EL (cell line): ENCODE measurements around the gene NCKAP5L.

Experiments used
- DNase-seq: peaks from one replicate; pipeline ENCODE4 v3.0.0-alpha.2; 2016

Gene NCKAP5L

DNA sequence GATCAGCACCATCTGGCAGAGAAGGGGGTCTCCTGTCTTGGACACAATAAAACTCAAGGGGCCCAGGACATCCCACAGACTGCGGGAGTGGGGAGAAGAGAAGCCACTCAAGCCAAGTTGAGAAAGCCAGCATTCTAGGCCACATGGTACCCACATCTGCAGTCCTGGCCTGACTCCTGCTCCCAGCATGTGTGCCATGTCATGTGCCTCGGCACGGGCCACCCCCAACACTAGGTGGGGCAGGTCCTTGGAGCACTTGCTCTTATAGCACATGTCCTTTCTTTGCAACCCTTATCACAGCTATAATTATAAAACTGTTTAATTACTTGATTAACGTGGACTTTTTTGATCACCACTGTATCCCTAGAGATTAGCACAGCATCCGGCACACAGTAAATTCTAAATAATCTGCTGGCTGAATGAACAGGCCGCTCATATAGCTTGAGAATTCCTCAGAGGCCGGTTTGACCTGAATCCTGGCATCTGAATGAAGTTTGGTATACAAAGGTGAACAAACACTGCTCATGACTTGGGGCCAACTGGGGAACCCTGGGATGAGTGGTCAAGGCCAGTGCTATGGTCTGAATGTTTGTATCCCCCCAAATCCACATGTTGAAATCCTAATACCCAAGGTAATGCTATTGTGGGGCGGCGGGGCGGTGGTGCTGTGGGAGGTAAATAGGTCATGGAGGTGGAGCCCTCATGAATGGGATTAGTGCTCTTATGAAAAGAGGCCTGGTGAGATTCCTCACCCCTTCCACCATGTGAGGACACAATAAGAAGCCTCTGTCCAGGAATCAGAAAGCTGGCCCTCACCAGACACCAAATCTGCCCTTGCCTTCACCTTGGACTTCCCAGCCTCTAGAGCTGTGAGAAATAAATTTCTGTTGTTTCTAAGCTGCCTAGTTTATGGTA, 6.6 kb downstream of the NCKAP5L start:
- no peak for DNase-seq

DNA sequence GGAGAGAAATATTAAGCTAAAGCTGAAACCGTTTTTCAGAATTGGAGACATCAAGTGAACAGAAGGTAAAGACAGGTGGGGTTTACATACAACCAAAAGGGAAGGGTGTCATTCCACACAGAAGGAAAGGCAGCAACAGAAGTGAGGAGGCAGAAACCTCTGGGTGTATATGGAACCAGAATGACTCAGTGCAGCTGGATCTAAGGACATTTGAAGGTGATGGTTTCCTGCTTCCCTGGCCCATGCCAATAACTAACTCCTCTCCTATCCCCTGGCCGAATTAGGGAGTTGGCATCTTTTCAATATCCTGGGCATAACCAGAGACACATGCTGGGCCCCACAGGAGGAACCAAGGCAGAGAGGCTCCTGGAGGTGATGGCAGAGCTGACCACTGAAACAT, 8.4 kb downstream of the NCKAP5L start:
- DNase-seq: no peak

DNA sequence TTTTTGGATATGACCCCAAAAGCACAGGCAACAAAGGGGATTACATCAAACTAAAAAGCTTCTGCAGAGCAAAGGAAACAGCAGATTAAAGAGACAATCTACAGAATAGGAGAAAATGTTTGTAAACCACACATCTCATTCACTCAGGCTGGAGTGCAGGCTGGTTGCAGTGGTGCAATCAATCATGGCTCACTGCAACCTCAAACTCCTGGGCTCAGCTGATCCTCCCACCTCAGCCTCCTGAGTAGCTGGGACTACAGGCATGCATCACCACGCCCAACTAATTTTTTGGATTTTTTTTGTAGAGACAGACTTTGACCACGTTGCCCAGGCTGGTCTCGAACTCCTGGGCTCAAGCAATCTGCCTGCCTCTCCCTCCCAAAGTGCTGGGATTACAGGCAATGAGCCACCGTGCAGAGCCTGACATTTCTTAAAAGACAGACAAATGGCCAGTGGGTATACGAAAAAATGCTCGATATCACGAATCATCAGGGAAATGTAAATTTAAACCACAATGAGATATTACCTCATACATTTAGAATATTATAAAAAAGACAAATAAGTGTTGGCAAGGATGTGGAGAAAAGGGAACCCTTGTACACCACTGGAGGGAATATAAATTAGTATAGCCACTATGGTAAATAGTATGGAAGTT, 9.8 kb downstream of the NCKAP5L start:
- DNase-seq: peak; percentile 30

DNA sequence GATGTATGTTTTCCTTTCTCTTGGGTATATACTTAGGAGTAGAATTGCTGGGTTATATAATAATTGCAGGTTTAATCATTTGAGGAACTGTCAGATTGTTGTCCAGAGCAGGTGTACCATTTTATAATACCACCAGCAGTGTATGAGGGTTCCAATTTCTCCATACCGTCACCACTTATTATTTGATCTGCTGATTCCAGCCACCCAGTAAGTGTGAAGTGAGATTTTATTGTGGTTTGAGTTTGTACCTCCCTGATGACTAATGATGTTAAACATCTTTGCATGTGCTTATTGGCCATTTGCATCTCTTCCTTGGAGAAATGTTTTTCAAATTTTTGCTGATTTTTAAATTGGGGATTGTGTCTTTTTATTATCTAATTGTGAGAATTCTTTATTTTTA, 15.1 kb downstream of the NCKAP5L start:
- DNase-seq: peak; percentile 19

DNA sequence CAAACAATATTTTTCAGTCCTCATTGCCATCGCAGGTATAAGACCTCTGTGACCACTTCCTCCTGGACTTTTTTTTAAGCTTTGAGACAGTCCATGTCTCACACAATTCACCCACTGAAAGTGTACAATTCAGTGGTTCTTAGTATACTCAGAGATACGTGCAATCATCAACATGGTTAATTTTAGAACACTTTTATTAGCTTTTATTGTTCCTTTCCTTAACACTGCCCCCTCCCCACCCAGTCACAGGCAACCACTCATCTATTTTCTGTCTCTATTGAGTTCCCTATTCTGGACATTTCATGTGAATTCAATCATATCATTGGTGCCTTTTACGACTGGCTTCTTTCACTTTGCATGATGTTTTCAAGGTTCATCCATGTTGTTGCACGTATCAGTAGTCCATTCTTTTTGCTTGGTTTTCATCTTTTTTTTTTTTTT, 16.2 kb downstream of the NCKAP5L start:
- DNase-seq: no peak

DNA sequence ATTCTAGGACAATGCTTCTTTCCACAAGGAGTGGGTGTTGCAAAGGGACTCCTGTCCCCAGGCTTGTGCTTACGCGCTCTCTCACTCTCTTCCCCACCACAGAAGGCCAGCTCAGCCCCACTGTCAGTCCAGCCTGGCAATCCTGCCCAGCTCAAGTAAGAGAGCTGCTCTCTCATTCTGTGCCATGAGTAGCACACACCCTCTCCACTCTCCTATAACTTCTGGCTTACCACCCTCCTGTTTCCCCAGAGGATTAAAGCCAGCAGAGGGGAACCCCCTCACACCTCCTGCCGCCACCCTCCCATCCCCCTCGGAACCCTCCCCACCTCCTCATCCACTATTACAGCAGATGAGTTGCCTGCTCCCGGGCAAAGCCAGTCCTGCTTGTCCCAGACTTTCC, 17.1 kb downstream of the NCKAP5L start:
- DNase-seq: no peak

DNA sequence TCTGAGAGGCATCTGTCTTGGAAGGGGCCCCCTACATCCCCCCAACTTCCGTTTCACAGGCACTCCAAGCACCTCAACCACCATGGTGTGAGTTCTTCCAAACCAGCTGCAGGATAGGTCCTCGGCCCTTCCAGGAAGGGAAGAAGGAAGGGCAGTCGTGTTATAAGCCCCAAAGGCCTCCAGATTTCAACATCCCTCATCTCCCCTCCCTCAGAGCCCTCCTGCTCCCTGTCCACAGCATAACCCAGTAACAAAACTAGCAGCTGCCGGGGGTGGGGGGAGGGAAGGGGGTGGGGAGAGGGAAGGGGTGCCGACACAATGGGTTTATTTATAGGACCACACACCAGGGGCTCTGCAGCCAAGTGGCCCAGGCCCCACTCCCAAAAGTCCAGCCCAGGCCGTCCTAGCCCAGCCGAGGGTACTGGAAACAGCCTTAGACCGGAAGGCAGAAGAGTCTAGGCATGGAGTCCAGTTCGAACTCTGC, 18.3 kb downstream of the NCKAP5L start:
- DNase-seq: no peak

DNA sequence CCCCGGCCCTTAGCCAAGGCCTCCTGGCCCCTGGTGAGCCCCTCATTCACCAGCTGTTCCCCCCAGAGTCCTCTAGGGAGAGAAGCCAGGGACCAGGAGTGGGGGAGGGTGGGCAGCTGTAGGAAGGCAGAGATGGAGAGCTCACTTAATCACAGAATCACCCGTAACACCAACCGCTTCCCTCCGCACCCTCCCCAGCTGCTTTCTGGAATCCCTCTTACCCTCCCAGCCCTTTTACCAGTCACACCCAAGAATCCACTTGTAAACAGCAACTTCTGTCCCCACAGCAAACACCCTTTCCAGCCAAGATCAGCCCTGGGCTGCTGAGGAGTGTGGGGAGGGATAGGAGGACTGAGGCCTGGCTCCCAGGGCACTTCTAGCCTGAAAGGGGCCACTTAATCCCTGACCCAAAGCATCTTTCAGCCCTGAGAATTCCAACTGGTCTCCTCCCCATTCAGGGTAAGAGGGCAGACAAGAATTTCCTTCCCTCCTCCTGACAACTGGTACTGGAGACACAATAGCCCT, 18.8 kb downstream of the NCKAP5L start:
- DNase-seq: no peak

DNA sequence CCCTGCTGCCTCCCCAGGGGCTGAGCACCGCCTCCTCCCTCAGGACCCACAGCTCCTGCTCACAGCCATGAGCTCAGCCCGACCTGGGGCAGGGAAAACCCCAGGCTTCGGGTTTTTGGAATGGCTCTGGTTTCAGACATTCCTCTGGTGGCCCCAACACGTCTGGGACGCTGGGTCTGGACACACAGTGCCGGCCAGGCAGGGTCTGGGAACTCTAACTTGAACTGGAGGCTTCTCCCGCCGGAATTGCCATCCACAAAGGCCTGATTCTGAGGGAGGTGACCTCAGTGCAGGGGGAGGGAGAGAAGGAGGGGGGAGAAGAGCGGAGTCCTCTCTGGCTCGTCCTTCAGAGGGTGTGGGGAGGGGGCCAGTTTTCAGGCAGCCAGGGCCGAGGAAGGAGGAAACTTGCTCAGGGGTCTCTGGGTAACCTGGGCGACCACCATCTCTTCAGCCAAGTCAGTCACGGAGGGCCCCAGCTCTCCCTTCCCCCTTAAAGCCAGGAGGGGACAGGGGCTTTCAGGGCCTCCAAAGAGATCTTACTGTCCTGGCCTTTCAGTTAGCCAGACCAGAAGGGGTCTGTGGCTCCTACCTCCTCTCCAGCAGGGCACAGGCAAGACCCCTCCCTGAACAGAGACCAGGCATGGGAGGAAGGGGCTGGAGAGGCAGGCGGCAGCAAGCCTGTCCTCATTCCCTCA, 19.4 kb downstream of the NCKAP5L start:
- DNase-seq: no peak

DNA sequence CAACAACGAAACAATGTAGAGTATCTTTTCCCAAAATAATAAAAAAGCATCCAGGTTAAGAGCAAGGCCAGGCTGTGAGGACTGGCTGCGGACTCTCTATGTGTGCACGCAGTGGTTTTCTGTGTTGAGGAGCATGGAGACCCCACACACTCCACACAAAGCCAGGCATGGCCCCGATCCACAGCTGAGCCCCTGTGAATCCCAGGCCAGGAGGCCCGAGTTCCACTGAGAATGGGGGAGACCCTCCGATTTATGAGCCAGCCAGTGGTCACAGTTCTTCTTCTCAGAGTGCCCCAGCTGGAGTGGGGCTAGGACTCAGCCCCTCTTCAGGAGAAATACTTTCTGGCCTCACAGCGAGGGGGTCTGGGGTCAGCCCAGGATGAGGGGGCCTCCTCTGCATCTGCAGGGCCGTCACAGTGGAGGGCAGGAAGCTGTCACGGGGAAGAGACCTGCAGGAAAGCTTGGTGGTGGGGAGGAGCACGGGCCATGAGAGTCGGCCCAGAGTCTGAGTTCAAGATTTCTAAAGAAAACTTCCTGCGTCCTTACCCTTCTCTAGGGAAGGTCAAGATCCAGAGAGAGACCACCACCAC, 20.1 kb downstream of the NCKAP5L start:
- DNase-seq: no peak

DNA sequence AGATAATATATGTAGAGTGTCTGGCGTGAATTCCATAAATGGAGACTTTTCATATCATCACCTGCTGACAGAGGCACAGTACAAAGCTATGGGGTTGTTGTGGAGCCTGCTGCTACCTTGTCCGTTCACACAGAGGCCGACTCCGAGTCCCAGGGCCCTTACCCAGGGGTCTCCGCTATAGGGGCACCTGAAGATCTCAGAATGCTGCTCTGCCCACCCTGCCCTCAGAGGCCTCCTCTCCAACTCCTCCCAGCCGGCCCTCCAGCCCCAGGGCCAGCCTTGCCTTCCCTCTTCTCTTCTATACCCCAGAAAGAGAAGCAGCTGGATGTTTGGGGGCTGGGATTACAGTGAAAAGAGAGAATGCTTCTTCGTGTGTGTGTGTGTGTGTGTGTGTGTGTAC, 21.3 kb downstream of the NCKAP5L start:
- DNase-seq: no peak

DNA sequence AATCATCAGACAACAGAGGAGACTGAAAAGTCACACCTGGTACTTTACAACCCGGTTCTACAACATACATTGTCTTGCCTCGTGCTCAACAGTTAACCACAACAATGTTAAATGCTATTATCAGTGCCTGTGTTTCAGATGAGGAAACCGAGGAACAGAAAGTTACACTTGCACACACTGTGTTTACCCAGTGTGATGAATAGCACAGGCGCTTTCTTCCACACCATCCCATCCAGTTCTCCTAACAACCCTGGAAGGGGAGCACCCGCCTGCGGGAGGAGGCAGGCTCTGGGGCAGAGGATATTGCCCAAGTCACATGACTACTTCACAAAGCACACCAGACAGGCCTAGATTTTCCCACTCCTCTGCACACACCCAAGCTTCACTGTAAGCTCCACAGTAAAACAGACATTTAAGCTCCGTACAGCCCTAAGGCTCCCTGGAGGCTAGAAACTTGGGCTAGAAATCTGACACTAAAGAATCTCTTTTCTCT, 21.8 kb downstream of the NCKAP5L start:
- DNase-seq: no peak

DNA sequence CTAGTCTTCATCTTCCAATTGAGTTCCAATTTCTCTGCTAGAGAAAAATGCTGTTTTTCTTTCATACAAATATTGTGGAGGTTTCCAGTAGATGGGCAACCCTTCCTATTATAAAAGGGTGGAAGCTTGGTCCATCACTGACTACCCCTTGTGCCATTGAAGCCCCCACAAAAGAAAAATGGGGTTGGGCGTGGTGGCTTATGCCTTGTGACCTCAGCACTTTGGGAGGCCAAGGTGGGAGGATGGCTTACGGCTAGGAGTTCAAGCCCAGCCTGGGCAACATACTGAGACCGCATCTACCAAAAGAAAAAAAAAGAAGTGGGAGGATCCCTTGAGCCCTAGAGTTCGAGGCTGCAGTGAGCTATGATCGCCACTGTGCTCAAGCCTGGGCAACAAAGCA, 22.8 kb downstream of the NCKAP5L start:
- no peak for DNase-seq

DNA sequence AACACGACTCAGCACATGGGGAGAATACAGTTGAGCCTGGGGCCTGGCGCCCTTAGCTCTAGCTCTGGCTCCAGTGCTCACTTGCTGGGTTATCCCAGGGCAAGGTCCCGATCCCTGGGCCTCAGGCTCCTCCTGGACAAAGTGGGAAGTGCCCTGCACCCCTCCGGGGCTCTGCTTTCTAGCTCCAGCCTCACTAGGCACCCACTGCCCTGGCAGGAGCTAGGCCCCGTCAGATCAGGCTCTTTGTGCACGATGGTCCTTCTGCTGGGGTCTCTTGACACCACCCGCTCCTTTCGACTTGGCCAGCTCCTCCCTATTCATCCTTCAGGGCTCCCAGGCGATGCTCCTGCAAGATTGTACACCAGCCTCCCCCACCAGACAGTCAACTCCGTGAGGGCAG, 23.4 kb downstream of the NCKAP5L start:
- no peak for DNase-seq

DNA sequence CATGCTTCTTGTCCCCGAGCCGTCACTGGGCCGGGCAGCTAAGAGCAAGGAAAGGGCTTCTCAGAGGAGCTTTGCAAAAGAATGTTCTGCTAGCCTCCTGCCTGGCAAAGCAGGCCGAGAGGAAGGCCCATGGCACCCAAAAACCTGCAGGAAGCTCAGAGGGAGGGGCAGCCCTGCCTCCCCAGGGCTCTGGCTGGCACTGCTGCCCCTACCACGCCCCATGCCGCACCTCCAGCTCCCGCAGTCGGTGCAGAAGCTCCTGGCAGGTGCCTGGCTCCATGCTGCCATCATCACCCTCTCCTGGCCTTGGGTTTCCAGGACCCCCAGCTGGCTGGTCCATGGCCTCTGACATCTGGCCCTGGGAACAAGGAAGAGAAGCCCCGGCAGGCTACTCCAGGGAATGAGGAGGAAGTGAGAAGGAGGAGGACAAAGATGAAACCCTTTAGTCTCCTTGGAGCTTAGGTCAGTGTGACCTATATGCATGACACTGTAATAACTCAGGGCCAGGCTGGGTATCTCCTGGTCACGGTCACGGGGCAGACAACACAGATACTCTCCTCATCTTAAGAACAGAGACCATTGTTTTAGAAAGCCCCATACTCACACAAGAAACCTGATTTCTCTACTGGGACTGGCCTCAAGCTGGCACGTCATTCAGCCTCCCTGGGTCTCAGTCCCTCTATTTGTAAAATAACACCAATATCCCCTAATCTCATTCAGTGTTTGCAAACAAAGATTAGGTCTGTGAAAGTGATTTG, 24.3 kb downstream of the NCKAP5L start:
- DNase-seq: no peak

DNA sequence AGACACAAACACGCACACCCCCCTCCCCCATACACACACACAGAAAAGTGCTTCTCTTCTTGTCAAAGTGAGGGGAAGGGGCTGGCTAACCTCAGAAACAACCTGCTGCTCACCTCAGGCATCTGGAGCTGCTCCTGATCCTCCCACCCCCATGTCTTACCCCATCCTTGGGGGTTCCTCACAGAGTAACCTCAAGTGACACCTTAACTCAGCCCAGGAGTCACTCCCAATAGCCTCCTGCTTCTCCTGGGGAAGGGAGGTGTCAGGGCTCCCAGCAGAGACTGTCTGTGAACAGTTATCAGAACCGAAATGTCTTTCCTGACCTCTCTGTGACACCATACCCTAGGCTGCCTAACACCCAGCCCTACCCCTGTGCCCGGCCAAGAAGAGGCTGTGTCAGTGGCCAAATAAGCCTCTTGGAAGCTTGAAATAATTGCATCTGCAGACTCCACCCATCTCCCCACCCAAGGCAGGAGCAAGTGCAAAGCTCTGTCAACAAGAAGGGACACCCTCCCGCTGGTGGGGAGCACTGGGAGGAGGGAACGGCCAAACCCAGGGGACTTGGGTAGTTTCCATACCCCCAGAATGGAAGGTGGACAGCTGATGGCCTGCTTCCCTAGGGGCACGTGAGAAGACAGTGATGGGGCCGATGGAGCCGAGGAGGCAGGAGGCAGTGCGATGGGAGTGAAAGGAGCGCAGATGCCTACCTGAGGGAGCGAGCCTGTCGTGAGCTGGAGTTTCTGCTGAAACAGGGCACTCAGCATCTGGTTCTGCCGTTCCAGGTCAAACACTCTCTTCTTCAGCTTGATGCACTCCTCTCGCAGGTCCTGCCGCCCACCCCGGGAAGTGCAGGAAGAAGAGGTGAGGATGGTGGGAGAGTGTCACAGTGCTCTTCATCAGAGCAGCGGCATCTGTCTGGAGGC, 26.8 kb downstream of the NCKAP5L start:
- no peak for DNase-seq

DNA sequence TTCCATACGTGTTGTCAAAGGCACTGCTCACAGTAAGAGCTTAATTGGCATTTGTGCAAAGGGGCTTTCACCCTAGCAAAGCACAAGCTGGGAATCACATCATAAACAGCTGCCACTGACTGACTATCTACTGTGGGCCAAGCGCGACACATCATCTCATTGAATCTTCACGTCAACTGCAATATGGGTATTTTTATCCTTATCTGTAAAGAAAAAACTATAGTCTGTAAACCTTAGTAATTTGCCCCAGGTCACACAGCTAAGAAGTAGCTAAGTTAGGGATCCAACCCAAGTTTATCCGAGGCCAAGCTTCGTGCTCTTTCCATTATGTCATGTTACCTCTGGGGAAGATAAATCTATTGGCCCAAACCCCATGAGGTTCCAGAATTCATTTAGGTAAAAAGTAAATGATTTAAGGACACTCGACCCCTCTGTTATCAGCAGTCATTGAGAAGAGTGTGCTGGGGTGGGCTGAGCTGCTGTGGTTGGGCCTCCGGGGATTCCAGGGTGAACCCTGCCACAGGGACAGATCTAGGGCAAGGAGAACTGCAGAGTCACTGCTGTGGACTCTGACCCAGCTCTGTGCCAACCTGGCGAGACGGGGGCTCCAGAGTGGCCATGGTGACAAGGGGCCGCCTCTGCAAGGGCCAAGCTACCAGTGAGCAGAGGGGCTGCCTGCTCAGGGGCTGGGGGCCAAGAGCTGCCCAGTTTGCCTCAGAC, 27.6 kb downstream of the NCKAP5L start:
- no peak for DNase-seq

DNA sequence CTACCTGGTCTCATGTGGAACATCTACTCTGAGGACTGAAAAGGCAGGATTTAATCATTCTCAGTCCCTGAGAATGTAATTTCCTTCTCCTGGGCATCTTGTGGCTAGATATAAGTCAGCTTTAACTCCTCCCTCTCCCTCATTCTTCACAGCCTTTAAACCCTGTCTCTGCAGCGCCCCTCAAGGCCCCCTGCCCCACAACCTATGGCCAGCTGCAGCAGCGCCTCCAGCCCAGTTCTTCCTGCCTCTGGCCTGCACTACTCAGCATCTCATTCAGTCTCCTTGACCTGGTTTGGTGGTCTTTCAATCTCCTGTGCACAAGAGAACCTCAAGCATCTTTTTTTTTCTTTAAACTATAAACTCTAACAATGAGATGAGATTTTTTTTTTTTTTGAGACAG, 29.3 kb downstream of the NCKAP5L start:
- no peak for DNase-seq

DNA sequence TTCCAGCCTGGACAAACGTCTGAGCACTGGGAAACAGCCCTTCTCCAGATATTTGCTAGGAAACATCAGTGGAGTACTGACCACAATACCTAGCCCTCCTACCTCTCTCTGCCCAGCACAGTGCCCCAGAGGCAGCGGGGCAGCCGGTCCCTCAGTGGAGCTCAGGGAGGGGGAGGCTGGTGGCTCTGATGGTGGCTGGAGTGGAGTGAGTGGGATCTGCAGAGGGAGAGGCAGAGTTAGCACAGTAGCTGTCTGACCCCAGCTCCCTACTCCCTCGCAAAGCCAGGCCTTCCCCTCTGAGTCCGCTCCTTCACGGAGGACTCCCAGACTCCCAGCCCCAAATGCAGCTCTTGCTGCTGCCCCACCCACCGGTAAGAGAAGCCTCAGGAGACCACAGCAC, 30.0 kb downstream of the NCKAP5L start:
- DNase-seq: no peak

DNA sequence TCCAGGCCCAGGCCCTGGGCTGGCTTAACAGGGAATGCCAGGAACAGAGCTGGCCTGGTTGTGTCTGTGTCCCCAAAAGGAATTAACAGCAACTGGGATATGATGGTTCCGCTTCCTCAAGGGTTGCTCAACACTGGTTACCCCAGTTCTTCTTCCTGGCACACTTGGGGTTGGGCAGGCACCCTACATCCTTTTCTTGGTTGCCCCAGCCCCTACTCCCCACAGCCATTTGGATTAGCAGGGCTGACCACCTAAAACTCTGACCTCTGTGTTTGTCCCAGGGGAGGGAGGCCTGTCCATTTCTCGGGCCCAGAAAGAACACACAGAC, 30.8 kb downstream of the NCKAP5L start:
- DNase-seq: no peak
